D341Med (cell line): ENCODE data around the gene TP53TG3B.
"Not testable (repeated sequence)": the region's sequence is repeated elsewhere in the genome, so short reads cannot be mapped to it uniquely, and the experiment has no call there.

Source experiments
- DNase-seq: peaks from one replicate; pipeline ENCODE4 v3.0.0; 2012; ENCODE audit warnings: low spot score

The TP53TG3B gene

GRCh38 chr16:33360541-33360940 is at the start of gene TP53TG3B:
TP53TG3B (plus strand) TSS chr16:33360841; CDS start chr16:33360909, 68 bp downstream.
- DNase-seq: not testable (repeated sequence)

DNA sequence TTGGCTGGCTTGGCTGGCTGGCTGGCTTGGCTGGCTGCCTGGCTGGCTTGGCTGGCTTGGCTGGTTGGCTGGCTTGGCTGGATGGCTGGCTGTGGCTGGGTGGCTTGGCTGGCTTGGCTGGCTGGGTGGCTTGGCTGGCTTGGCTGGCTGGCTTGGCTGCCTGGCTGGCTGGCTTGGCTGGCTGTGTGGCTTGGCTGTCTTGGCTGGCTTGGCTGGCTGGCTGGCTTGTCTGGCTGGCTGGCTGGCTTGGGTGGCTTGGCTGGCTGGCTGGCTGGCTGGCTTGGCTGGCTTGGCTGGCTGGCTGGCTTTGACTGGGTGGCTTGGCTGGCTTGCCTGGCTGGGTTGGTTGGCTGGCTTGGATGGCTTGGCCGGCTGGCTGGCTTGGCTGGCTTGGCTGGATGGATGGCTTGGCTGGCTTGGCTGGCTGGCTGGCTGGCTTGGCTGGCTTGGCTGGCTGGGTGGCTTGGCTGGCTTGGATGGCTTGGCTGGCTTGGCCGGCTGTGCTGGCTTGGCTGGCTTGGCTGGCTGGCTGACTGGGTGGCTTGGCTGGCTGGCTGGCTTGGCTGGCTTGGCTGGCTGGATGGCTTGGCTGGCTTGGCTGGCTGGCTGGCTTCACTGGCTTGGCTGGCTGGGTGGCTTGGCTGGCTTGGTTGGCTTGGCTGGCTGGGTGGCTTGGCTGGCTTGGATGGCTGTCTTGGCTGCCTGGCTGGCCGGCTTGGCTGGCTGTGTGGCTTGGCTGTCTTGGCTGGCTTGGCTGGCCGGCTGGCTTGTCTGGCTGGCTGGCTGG is 24.2 kb upstream of the TP53TG3B start:
- DNase-seq: not testable (repeated sequence)

DNA sequence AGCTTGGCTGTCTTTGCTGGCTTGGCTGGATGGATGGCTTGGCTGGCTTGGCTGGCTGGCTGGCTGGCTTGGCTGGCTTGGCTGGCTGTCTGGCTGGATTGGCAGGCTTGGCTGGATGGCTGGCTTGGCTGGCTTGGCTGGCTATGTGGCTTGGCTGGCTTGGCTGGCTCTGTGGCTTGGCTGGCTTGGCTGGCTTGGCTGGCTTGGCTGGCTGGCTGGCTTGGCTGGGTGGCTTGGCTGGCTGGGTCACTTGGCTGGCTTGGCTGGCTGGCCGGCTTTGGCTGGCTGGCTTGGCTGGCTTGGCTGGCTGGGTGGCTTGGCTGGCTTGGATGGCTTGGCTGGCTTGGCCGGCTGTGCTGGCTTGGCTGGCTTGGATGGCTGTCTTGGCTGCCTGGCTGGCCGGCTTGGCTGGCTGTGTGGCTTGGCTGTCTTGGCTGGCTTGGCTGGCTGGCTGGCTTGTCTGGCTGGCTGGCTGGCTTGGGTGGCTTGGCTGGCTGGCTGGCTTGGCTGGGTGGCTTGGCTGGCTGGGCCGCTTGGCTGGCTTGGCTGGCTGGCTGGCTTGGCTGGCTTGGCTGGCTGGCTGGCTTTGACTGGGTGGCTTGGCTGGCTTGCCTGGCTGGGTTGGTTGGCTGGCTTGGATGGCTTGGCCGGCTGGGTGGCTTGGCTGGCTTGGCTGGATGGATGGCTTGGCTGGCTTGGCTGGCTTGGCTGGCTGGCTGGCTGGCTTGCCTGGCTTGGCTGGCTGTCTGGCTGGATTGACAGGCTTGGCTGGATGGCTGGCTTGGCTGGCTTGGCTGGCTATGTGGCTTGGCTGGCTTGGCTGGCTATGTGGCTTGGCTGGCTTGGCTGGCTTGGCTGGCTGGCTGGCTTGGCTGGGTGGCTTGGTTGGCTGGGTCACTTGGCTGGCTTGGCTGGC is 22.8 kb upstream of the TP53TG3B start:
- not testable (repeated sequence) for DNase-seq

DNA sequence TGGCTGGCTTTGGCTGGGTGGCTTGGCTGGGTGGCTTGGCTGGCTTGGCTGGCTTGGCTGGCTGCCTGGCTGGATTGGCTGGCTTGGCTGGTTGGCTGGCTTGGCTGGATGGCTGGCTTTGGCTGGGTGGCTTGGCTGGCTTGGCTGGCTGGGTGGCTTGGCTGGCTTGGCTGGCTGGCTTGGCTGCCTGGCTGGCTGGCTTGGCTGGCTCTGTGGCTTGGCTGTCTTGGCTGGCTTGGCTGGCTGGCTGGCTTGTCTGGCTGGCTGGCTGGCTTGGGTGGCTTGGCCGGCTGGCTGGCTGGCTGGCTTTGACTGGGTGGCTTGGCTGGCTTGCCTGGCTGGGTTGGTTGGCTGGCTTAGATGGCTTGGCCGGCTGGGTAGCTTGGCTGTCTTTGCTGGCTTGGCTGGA is 22.1 kb upstream of the TP53TG3B start:
- DNase-seq: not testable (repeated sequence)

- not testable (repeated sequence) for DNase-seq
Measured at GRCh38 chr16:33339093-33340061, 21.3 kb upstream of the TP53TG3B start.
